ENCODE measurements around the gene TOMM40.

DNA sequence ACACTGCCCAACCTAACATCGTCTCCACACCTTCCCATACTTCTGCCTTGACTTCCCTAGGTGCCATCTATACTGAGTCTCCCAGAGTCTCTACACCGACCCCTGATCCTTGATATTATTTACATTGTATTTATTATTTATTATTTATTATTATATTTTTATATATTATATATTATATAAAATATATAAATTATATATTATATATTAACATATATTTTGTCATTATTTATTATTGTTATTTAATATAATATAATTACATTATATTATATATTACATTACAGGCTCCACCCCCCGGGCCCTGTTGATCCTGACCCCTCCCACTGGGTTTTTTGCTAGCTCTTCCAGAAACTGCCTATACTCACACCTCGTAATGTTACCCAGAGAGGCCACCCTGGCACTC is 18.4 kb upstream of the TOMM40 start:
- TF ChIP-seq, protein P1, sequence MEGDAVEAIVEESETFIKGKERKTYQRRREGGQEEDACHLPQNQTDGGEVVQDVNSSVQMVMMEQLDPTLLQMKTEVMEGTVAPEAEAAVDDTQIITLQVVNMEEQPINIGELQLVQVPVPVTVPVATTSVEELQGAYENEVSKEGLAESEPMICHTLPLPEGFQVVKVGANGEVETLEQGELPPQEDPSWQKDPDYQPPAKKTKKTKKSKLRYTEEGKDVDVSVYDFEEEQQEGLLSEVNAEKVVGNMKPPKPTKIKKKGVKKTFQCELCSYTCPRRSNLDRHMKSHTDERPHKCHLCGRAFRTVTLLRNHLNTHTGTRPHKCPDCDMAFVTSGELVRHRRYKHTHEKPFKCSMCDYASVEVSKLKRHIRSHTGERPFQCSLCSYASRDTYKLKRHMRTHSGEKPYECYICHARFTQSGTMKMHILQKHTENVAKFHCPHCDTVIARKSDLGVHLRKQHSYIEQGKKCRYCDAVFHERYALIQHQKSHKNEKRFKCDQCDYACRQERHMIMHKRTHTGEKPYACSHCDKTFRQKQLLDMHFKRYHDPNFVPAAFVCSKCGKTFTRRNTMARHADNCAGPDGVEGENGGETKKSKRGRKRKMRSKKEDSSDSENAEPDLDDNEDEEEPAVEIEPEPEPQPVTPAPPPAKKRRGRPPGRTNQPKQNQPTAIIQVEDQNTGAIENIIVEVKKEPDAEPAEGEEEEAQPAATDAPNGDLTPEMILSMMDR (IDR thresholded peaks at IDR 0.05), result no peak
- no peak for TF ChIP-seq POLR2A (IDR thresholded peaks at IDR 0.05)

Data from right lobe of liver (tissue), 4 donors.